Activated naive CD8-positive, alpha-beta T cell treated with anti-CD3 and anti-CD28 coated beads, Interleukin-2, amount 50 U/mL, for 24 hours (primary cell): Measurements from ENCODE around the gene STRN4.
A peak's percentile ranks its signal among the peaks of the same experiment; 100 is the strongest.

ENCODE experiments used
- ATAC-seq: fragments of 150-1000 bp; cut with Tn5 transposase; one replicate; pipeline ENCODE4 v1.10.0; 2021
- DNase-seq: peaks from one replicate; pipeline ENCODE4 v3.0.0; 2021
- H3K27ac Mint-ChIP-seq: one replicate; pipeline ENCODE4 v1.8.0; 2021; ENCODE audit warnings: mild to moderate bottlenecking, mixed read lengths
- H3K27me3 Mint-ChIP-seq: one replicate; pipeline ENCODE4 v1.8.0; 2021; ENCODE audit warnings: mixed read lengths
- H3K36me3 Mint-ChIP-seq: one replicate; pipeline ENCODE4 v1.8.0; 2021; ENCODE audit warnings: low read depth, mixed read lengths
- H3K4me1 Mint-ChIP-seq: one replicate; pipeline ENCODE4 v1.8.0; 2021; ENCODE audit warnings: mixed read lengths
- H3K4me3 Mint-ChIP-seq: one replicate; pipeline ENCODE4 v1.8.0; 2021; ENCODE audit warnings: mild to moderate bottlenecking, moderate library complexity, mixed read lengths
- H3K9me3 Mint-ChIP-seq: one replicate; pipeline ENCODE4 v1.8.0; 2021; ENCODE audit warnings: mixed read lengths

The STRN4 gene

DNA sequence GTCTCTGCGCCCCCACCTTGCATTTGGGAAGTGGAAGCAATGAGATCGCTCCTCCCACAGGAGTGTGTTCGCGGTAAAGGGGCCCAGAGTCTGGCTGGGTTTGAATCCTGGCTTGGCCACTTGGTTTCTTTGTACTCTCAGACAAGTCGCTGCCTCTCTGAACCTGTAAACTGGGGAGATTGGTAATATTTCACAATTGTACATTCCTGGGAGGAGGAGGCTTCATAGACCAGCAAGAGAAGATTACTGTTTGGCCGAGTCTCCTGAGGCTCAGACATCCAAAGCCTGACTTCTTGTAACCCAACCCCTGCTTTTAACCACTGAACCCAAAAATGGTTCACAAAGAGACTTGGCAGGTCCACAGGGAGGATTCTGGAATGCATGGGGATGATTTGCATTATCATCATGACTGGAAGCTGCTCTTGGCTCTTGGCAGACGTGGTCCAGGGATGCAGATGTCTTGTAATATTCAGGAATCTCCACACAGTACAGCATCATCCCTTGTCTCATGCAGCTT, 13.6 kb upstream of the STRN4 start:
- ATAC-seq (no peak), DNase-seq (no peak)
- Mint-ChIP-seq H3K4me1 (peaks cover 2% of the 10 kb centered on the region), H3K36me3 (peaks cover 3% of the 10 kb centered on the region), H3K27me3 (no peaks in the 10 kb centered on the region), H3K4me3 (no peak overlapping the region), H3K9me3 (no peaks in the 10 kb centered on the region), H3K27ac (no peak overlapping the region)

DNA sequence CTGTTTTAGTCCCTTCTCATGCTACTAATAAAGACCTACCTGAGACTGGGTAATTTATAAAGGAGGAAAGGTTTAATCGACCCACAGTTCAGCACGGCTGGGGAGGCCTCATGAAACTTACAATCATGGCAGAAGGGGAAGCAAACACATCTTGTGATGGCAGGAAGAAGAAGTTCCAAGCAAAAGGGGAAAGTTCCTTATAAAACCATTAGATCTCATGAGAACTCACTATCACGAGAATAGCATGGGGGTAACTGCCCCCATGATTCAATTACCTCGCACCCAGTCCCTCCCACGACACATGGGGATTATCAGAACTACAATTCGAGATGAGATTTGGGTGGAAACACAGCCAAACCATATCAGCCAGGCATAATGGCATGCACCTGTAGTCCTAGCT, 13.0 kb upstream of the STRN4 start:
- Mint-ChIP-seq H3K4me1 (peaks cover 2% of the 10 kb centered on the region), H3K4me3 (no peak overlapping the region), H3K36me3 (peaks cover 3% of the 10 kb centered on the region), H3K27ac (no peak overlapping the region), H3K9me3 (no peaks in the 10 kb centered on the region), H3K27me3 (no peaks in the 10 kb centered on the region)
- DNase-seq (no peak), ATAC-seq (no peak)

DNA sequence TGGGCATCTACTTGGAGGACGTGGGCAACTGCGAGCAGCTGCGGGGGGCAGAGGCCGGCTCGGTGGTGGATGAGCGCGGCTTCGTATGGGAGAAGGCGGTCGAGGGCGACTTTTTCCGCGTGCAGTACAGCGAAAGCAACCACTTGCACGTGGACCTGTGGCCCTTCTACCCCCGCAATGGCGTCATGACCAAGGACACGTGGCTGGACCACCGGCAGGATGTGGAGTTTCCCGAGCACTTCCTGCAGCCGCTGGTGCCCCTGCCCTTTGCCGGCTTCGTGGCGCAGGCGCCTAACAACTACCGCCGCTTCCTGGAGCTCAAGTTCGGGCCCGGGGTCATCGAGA, 10.3 kb upstream of the STRN4 start:
- no peak overlapping the region for H3K4me3 Mint-ChIP-seq
- no peaks in the 10 kb centered on the region for H3K27me3 Mint-ChIP-seq
- H3K9me3 Mint-ChIP-seq, result no peaks in the 10 kb centered on the region
- no peak for DNase-seq
- H3K27ac Mint-ChIP-seq, result no peak overlapping the region
- peaks cover 5% of the 10 kb centered on the region for H3K4me1 Mint-ChIP-seq
- no peak for ATAC-seq
- H3K36me3 Mint-ChIP-seq, result peaks cover 3% of the 10 kb centered on the region

DNA sequence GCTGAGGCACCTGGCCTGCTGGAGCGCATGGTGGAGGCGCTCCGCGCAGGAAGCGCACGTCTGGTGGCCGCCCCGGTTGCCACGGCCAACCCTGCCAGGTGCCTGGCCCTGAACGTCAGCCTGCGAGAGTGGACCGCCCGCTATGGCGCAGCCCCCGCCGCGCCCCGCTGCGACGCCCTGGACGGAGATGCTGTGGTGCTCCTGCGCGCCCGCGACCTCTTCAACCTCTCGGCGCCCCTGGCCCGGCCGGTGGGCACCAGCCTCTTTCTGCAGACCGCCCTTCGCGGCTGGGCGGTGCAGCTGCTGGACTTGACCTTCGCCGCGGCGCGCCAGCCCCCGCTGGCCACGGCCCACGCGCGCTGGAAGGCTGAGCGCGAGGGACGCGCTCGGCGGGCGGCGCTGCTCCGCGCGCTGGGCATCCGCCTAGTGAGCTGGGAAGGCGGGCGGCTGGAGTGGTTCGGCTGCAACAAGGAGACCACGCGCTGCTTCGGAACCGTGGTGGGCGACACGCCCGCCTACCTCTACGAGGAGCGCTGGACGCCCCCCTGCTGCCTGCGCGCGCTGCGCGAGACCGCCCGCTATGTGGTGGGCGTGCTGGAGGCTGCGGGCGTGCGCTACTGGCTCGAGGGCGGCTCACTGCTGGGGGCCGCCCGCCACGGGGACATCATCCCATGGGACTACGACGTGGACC, 9.7 kb upstream of the STRN4 start:
- H3K27ac Mint-ChIP-seq, result no peak overlapping the region
- no peak for ATAC-seq
- peaks cover 5% of the 10 kb centered on the region for H3K4me1 Mint-ChIP-seq
- no peaks in the 10 kb centered on the region for H3K9me3 Mint-ChIP-seq
- H3K4me3 Mint-ChIP-seq, result no peak overlapping the region
- DNase-seq, result no peak
- no peaks in the 10 kb centered on the region for H3K27me3 Mint-ChIP-seq
- peaks cover 3% of the 10 kb centered on the region for H3K36me3 Mint-ChIP-seq

DNA sequence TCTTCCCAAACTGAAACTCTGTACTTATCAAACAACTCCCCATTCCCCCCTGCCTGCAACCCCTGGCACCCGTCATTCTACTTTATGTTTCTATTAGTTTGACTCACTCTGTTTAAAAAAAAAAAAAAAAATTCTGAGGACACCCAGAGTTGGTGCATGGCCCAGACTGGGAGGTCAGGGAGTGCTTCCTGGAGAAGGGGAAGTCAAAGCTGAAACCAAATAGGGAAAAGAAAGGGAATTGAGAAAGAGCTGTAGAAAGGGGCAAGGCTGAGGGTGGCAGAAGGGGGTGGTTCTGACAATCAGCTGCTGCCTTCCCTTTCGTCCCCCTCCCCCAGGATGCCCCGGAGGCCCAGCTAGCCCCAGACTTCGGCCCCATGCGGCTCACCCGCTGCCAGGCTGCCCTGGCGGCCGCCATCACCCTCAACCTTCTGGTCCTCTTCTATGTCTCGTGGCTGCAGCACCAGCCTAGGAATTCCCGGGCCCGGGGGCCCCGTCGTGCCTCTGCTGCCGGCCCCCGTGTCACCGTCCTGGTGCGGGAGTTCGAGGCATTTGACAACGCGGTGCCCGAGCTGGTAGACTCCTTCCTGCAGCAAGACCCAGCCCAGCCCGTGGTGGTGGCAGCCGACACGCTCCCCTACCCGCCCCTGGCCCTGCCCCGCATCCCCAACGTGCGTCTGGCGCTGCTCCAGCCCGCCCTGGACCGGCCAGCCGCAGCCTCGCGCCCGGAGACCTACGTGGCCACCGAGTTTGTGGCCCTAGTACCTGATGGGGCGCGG, 9.0 kb upstream of the STRN4 start:
- H3K27ac Mint-ChIP-seq, result no peak overlapping the region
- no peak for DNase-seq
- no peak overlapping the region for H3K4me3 Mint-ChIP-seq
- peaks cover 5% of the 10 kb centered on the region for H3K4me1 Mint-ChIP-seq
- H3K27me3 Mint-ChIP-seq, result no peaks in the 10 kb centered on the region
- ATAC-seq, result no peak
- H3K9me3 Mint-ChIP-seq, result no peaks in the 10 kb centered on the region
- peaks cover 3% of the 10 kb centered on the region for H3K36me3 Mint-ChIP-seq

DNA sequence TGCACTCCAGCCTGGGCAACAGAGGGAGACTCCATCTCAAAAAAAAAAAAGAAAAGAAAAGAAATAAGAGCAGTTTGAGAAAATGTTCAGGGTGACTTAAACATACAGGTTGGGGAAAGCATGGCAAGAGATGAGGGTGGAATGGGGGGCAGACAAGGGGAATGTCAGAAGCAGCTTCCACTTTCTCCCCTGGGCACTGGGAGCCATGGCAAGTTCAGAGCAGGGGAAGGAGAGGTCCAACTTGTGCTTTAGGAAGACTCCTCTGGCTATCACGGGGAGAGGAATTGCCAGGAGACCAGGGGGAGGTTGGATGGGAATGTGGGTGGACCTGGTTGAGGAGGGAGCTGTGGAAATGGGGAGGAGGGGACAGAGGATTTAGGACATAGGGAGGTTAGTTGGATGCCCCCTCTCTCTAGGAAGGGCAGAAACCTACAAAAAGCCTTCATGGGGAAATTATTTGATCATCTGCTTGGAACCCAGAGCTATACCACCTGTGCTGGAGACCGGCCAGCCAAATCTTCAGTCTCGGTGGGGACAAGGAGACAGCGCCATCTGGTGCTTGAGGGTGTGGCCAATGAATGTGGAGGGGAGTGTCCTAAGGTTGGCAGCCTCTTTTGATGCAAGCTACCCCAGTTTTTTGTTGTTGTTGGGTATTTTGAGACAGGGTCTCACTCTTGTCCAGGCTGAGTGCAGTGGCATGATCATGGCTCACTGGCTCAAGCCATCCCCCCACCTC, 7.3 kb upstream of the STRN4 start:
- Mint-ChIP-seq H3K27me3 (no peaks in the 10 kb centered on the region), H3K4me3 (no peak overlapping the region), H3K4me1 (peaks cover 6% of the 10 kb centered on the region), H3K36me3 (peaks cover 3% of the 10 kb centered on the region), H3K9me3 (no peaks in the 10 kb centered on the region), H3K27ac (no peak overlapping the region)
- ATAC-seq (peak; percentile 76), DNase-seq (peak; percentile 69)

DNA sequence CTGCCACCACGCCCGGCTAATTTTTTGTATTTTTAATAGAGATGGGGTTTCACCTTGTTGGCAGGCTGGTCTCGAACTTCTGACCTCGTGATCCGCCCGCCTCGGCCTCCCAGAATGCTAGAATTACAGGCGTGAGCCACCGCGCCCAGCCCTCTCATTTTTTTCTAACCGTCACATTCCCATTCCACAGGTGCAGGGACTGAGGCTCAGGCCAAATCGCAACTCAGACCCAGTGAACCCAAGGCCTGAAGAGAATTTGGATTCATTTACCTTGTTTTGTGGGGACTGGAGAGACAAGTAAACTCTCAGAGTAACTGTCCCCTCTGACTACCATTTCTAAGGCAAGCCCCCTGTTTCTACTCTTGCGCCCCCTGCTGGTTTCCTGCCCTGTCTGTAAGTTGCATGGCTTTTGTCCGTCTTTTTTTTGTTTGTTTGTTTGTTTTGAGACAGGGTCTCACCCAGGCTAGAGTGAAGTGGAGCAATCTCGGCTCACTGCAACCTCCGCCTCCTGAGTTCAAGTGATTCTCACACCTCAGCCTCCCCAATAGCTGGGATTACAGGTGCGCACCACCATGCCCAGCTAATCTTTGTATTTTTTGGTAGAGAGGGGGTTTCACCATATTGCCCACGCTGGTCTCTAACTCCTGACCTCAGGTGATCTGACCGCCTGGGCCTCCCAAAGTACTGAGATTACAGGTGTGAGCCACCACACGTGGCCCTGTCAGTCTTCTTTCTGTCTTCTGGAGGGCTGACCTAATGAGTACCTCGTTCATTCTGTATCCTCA, 2.3 kb upstream of the STRN4 start:
- H3K4me1 Mint-ChIP-seq, result peaks cover 30% of the 10 kb centered on the region
- no peaks in the 10 kb centered on the region for H3K9me3 Mint-ChIP-seq
- DNase-seq (peak; percentile 87), ATAC-seq (no peak)
- H3K4me3 Mint-ChIP-seq, result no peak overlapping the region
- H3K27me3 Mint-ChIP-seq, result no peaks in the 10 kb centered on the region
- no peak overlapping the region for H3K27ac Mint-ChIP-seq
- peaks cover 4% of the 10 kb centered on the region for H3K36me3 Mint-ChIP-seq

DNA sequence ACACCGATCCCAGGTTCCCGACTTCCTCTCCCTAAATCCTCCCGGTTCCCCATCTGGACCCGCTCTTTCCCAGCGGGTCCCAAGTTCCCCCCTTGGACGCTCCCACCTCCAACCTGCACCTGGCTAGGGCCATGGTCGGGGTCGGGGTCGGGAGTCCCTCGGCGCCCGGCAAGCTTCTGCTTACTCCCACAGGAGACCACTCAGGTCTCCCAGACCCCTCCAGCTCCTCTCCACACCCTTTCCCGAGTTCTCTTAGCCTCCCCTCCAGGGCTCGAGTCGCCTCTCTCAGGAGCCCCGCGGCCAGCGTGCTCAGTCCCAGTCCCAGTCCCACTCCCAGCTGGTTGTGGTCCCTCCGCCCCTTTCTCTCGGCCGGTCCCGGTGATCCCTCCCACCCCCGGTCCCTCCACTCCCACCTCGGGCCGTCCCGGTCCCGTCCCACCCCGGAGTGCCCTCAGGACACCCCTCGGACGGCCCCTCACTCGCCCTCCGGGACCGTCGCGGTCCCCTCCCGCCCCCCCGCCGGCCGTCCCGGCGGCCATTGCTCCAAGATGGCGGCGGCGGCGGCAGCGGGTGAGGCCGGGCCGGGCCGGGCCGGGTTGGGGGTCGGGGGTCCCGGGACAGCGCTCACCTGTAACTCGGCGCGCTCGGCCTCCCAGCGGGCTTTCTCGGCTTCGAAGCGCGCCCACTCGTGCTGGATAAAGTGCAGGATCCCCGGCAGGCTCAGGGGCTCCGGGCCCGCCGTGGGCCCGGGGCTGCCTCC, 549 bp downstream of the STRN4 start, which contains the start of gene FKRP:
Gene FKRP (plus strand): TSS at position 537 of the 760 bp plus-strand sequence. CDS start 9,394 bp downstream, outside the sequence.
- H3K27ac Mint-ChIP-seq, result peak within 1 kb of the TSS; percentile 88
- no peaks in the 10 kb centered on the region for H3K27me3 Mint-ChIP-seq
- H3K36me3 Mint-ChIP-seq, result peaks cover 16% of the 10 kb centered on the region
- ATAC-seq (peak; percentile 38), DNase-seq (peak; percentile 46)
- peaks cover 48% of the 10 kb centered on the region for H3K4me1 Mint-ChIP-seq
- peak within 1 kb of the TSS; percentile 93 for H3K4me3 Mint-ChIP-seq
- no peaks in the 10 kb centered on the region for H3K9me3 Mint-ChIP-seq

DNA sequence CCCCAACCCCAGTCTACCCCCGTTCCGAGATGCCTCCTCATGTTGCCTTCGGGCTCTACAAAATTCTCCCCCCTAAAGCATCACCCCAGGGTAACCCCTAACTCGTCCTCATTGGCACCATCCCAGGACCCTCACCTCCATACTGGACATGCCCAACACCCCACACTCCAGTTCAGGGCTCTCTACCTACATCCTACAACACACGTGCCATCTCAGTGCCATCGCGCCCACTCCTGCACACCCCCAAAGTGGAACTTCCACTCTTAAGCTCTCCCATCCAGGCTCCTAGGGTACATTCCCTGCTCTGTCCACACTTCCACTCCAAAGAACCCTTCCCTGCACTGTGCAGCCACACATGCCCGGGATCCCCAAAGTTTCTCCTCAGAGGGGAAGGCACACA, 1.2 kb downstream of the STRN4 start:
- H3K27ac Mint-ChIP-seq, result peak overlapping the region; percentile 81
- ATAC-seq (no peak), DNase-seq (no peak)
- no peaks in the 10 kb centered on the region for H3K9me3 Mint-ChIP-seq
- H3K27me3 Mint-ChIP-seq, result no peaks in the 10 kb centered on the region
- H3K4me3 Mint-ChIP-seq, result peak overlapping the region; percentile 93
- peaks cover 22% of the 10 kb centered on the region for H3K36me3 Mint-ChIP-seq
- peaks cover 53% of the 10 kb centered on the region for H3K4me1 Mint-ChIP-seq

DNA sequence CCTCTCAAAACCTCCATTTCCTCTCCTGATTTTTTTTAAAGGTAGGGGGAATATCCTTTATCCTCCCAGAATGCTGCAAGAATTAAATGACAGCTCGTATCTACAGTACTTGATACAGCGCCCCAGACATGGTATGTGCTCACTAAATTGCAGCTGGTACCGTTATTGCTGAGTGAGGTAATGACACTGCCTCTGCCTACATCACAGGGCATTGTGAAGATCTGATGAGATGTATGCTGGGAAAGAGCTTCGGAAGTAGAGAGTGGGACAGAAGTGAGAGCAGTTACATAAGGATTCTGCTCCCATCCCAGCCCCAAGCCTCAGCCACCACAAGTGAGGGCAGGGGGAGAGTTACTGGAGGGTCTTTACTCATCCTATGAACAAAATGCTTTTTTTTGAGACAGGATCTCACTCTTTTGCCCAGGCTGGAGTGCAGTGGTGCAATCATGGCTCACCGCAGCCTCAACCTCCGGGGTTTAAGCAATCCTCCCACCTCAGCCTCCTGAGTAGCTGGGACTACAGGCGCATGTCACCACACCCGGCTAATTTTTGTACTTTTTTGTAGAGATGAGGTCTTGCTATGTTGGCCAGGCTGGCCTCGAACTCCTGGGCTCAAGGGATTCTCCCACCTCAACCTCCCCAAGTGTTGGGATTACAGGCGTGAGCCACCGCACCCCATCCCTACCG, 2.1 kb downstream of the STRN4 start:
- ATAC-seq (no peak), DNase-seq (no peak)
- no peaks in the 10 kb centered on the region for H3K27me3 Mint-ChIP-seq
- H3K9me3 Mint-ChIP-seq, result no peaks in the 10 kb centered on the region
- peak overlapping the region; percentile 93 for H3K4me3 Mint-ChIP-seq
- H3K27ac Mint-ChIP-seq, result no peak overlapping the region
- peaks cover 22% of the 10 kb centered on the region for H3K36me3 Mint-ChIP-seq
- H3K4me1 Mint-ChIP-seq, result peaks cover 53% of the 10 kb centered on the region

DNA sequence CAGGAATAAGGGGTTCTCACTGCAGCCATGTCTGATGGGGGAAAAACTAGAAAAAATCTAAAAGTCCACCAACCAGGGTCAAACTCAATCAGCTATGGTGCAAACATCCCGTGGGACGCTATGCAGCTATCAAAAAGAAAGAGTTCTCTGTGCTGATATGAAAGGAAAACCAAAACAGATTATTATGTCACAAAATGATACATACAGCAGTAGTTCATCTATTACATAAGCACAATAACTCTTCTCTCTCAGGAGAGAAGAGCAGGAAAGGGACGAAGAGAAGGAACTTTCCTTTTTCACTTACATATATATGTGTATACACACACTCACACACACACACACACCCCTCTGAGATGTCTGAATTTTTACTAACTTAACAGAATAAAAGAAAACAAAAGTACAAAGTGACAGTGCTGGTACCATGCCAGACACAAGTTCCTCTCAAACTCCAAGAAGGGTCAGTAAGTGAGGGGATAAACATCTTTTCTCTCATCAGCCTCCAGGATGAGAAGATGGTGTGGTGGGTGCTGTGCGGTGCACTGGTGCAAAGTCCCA, 3.2 kb downstream of the STRN4 start:
- Mint-ChIP-seq H3K4me3 (peak overlapping the region; percentile 43), H3K27me3 (no peaks in the 10 kb centered on the region), H3K4me1 (peaks cover 50% of the 10 kb centered on the region), H3K9me3 (no peaks in the 10 kb centered on the region), H3K27ac (no peak overlapping the region), H3K36me3 (peaks cover 21% of the 10 kb centered on the region)
- ATAC-seq, result no peak
- DNase-seq, result no peak

DNA sequence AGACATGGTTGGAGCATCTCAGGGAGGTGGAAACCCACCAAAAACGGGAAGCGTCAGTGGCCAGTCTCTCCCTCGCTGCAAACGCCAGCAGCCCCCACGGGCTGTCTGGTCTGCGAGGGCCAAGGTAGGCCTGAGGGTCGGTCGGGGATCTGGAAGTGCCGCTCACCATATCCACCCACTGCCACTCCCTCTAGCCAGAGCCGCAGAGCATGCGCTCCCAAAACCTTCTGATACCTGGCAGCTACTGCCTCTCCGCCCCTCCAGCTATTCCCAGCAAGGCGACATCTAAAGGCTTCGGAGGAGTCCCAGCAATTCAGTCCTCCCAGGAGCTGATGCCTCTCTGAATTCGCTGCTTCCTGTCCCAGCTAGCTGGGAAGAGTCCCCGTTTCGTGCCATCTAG, 4.8 kb downstream of the STRN4 start:
- Mint-ChIP-seq H3K9me3 (no peaks in the 10 kb centered on the region), H3K4me3 (no peak overlapping the region), H3K27ac (no peak overlapping the region), H3K36me3 (peaks cover 29% of the 10 kb centered on the region), H3K27me3 (no peaks in the 10 kb centered on the region), H3K4me1 (peaks cover 40% of the 10 kb centered on the region)
- DNase-seq, result no peak
- ATAC-seq, result no peak

DNA sequence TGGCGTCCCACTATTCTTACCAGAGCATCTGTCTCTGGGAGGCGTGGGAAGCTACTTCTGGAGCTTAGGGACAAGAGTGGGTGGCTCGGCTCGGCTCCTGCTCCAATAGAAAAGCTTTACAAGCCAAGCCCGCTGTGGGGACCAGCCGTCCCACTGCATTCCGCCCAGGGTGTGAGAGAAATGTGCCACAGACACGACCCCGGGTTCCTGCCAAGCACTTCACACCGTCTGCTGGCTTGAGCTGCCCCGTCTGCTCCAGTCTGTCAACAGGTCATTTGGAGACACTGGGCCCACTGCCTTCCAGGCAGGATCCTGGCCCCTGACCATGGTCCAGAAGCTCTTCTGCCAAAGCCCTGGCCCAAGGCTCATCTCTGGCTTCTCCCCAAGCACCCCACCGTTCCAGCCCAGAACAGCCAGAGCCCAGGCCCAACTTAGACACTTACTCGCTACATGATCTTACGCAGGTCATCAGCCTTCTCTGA, 6.9 kb downstream of the STRN4 start:
- Mint-ChIP-seq H3K36me3 (peaks cover 34% of the 10 kb centered on the region), H3K27ac (no peak overlapping the region)
- no peak for ATAC-seq

More for the DNA sequence above, 6.9 kb downstream of the STRN4 start:
- Mint-ChIP-seq H3K4me3 (no peak overlapping the region), H3K27me3 (no peaks in the 10 kb centered on the region), H3K9me3 (no peaks in the 10 kb centered on the region), H3K4me1 (peaks cover 32% of the 10 kb centered on the region)
- DNase-seq, result no peak
